Mesenchymal stem cell (in vitro differentiated cells and primary cell): ENCODE measurements around the gene APCDD1.

Experiments used
- DNase-seq: peaks from one replicate; pipeline ENCODE4 v3.0.0-alpha.2; 2013
- H2AFZ ChIP-seq: one replicate; pipeline ENCODE4 v1.6.1; 2013; ENCODE audit warnings: low read depth, mild to moderate bottlenecking, control low read depth, inconsistent platforms, low read length, moderate library complexity
- H2AK5ac ChIP-seq: 2 replicates; pipeline ENCODE4 v1.6.1; 2013; ENCODE audit warnings: low read length, moderate library complexity, mild to moderate bottlenecking, inconsistent platforms; ENCODE audit not compliant: severe bottlenecking
- H2BK120ac ChIP-seq: one replicate; pipeline ENCODE4 v1.6.1; 2013; ENCODE audit warnings: low read depth, mild to moderate bottlenecking, inconsistent platforms, low read length, moderate library complexity
- H2BK12ac ChIP-seq, 2 experiments: one replicate each; pipeline ENCODE4 v1.6.1; 2013; ENCODE audit warnings: inconsistent platforms in 2 of 2, low read length in 2 of 2, mild to moderate bottlenecking in 2 of 2, moderate library complexity in 2 of 2, control low read depth in 1 of 2
- H2BK15ac ChIP-seq: one replicate; pipeline ENCODE4 v1.6.1; 2013; ENCODE audit warnings: mild to moderate bottlenecking, low read depth, inconsistent platforms; ENCODE audit not compliant: poor library complexity, severe bottlenecking
- H2BK5ac ChIP-seq: 2 replicates; pipeline ENCODE4 v1.6.1; 2013; ENCODE audit warnings: low read depth, mild to moderate bottlenecking, low read length, control low read depth, inconsistent platforms; ENCODE audit not compliant: poor library complexity, severe bottlenecking
- H3K14ac ChIP-seq, 2 experiments: one replicate each; pipeline ENCODE4 v1.6.1; 2013; ENCODE audit warnings: inconsistent platforms in 2 of 2, low read length in 2 of 2, control low read depth in 1 of 2, mild to moderate bottlenecking in 1 of 2, moderate library complexity in 1 of 2
- H3K18ac ChIP-seq, 2 experiments: one replicate each; pipeline ENCODE4 v1.6.1; 2013; ENCODE audit warnings: inconsistent platforms in 2 of 2, low read length in 2 of 2, control low read depth in 1 of 2, low read depth in 1 of 2, mild to moderate bottlenecking in 1 of 2
- H3K23ac ChIP-seq, 2 experiments: one replicate each; pipeline ENCODE4 v1.6.1; 2013; ENCODE audit warnings: inconsistent platforms in 2 of 2, low read length in 2 of 2, mild to moderate bottlenecking in 2 of 2, moderate library complexity in 2 of 2, control low read depth in 1 of 2
- H3K27ac ChIP-seq: 2 replicates; pipeline ENCODE4 v1.5.1; 2013; ENCODE audit warnings: mild to moderate bottlenecking, moderate library complexity, low read length, control low read depth, inconsistent platforms; ENCODE audit not compliant: poor library complexity, severe bottlenecking
- H3K27me3 ChIP-seq, 2 experiments: 2 replicates each; pipeline versions ENCODE4 v1.6.1 to v1.7.0; 2013; ENCODE audit warnings: low read length in 2 of 2, mild to moderate bottlenecking in 2 of 2, moderate library complexity in 2 of 2, control low read depth in 1 of 2, inconsistent platforms in 1 of 2; ENCODE audit not compliant: control insufficient read depth in 1 of 2, insufficient read depth in 1 of 2
- H3K36me3 ChIP-seq, 2 experiments: 2 replicates each; pipeline versions ENCODE4 v1.6.1 to v1.7.0; 2013; ENCODE audit warnings: low read length in 2 of 2, control low read depth in 1 of 2, inconsistent platforms in 1 of 2, low read depth in 1 of 2, mild to moderate bottlenecking in 1 of 2; ENCODE audit not compliant: insufficient read depth in 2 of 2, control insufficient read depth in 1 of 2
- H3K4ac ChIP-seq, 2 experiments: one replicate each; pipeline ENCODE4 v1.6.1; 2013; ENCODE audit warnings: inconsistent platforms in 2 of 2, low read length in 2 of 2, mild to moderate bottlenecking in 2 of 2, moderate library complexity in 2 of 2, control low read depth in 1 of 2, low read depth in 1 of 2
- H3K4me1 ChIP-seq: 2 replicates; pipeline ENCODE4 v1.6.1; 2013; ENCODE audit warnings: low read depth, low read length, control low read depth; ENCODE audit not compliant: control insufficient read depth, insufficient read depth
- H3K4me2 ChIP-seq: 2 replicates; pipeline ENCODE4 v1.6.1; 2013; ENCODE audit warnings: low read length, mild to moderate bottlenecking, inconsistent platforms; ENCODE audit not compliant: poor library complexity, severe bottlenecking
- H3K4me3 ChIP-seq, 2 experiments: 2 replicates each; pipeline versions ENCODE4 v1.5.1 to v1.7.0; 2013; ENCODE audit warnings: low read length in 2 of 2, mild to moderate bottlenecking in 2 of 2, control low read depth in 1 of 2, low read depth in 1 of 2; ENCODE audit not compliant: insufficient read depth in 1 of 2
- H3K79me1 ChIP-seq: replicated peaks from 2 replicates; pipeline ENCODE4 v1.6.1; 2013; ENCODE audit warnings: mild to moderate bottlenecking, control low read depth, low read length, inconsistent platforms; ENCODE audit not compliant: poor library complexity, severe bottlenecking
- H3K9ac ChIP-seq: 2 replicates; pipeline ENCODE4 v1.7.0; 2013; ENCODE audit warnings: mild to moderate bottlenecking, low read length, moderate library complexity
- H3K9me3 ChIP-seq: 2 replicates; pipeline ENCODE4 v1.7.0; 2013; ENCODE audit warnings: mild to moderate bottlenecking, low read length; ENCODE audit not compliant: control insufficient read depth
- H4K8ac ChIP-seq: one replicate; pipeline ENCODE4 v1.6.1; 2013; ENCODE audit warnings: inconsistent platforms, mild to moderate bottlenecking, low read length, moderate library complexity
- H4K91ac ChIP-seq: one replicate; pipeline ENCODE4 v1.6.1; 2013; ENCODE audit warnings: mild to moderate bottlenecking, low read length, inconsistent platforms
- WGBS: methylation state at CpG from one replicate; pipeline ENCODE4 v1.1.7; 2013; ENCODE audit warnings: mixed read lengths; 5-methylcytosine and 5-hydroxymethylcytosine counted together

Gene APCDD1

DNA sequence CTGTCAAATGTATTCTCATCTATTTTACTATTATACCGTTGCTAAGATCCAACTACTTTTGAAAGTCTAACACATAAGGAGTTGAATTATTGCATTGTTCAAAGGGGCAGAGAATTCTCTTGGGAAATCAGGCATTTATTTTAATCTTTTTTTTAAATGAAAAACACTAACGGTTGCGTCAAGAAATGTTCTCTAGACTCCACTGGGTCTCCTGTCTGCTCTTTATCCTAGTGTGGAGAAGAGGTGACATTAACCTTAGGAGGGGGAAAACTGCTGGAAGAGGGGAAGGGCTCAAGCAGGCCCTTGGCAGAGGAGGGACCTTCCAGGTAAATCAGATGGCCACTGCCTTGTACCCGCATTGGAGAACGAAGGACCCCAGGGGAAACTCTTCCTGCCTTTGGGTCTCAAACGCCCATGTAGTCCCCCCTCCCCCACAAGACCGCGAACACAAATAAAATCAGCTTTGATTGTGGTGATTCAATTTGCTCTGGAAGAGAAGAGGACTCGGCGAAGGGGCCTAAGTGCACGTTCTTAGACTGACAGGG lies 1.1 kb upstream of the APCDD1 start:
- H3K4me2 ChIP-seq = no peak overlapping the region
- peaks cover 15% of the 10 kb centered on the region for H3K4me1 ChIP-seq
- H3K79me1 ChIP-seq = no peaks in the 10 kb centered on the region
- no peak overlapping the region for H3K9ac ChIP-seq
- 45% methylated on average over 7 of the region's 11 CpGs for WGBS
- no peak overlapping the region for H2AK5ac ChIP-seq
- H2BK120ac ChIP-seq = no peak overlapping the region
- H2BK15ac ChIP-seq = no peak overlapping the region
- H3K27ac ChIP-seq = no peak overlapping the region
- H3K4me3 ChIP-seq = peak overlapping the region in 1 of 2 experiments; percentile 8
- no peak overlapping the region for H2BK12ac ChIP-seq
- DNase-seq = no peak
- no peak overlapping the region for H3K4ac ChIP-seq
- H4K8ac ChIP-seq = no peak overlapping the region
- H3K18ac ChIP-seq = no peak overlapping the region
- no peaks in the 10 kb centered on the region for H3K9me3 ChIP-seq
- H3K14ac ChIP-seq = no peak overlapping the region
- peaks cover 30 to 69% of the 10 kb centered on the region in 2 experiments for H3K27me3 ChIP-seq
- H2AFZ ChIP-seq = no peak overlapping the region
- H3K23ac ChIP-seq = no peak overlapping the region
- H2BK5ac ChIP-seq = no peak overlapping the region
- no peaks in the 10 kb centered on the region for H3K36me3 ChIP-seq
- no peak overlapping the region for H4K91ac ChIP-seq

- Histone ChIP-seq H3K79me1 (no peaks in the 10 kb centered on the region), H3K9ac (peak overlapping the region; percentile 74), H4K91ac (peak overlapping the region; percentile 71), H4K8ac (peak overlapping the region; percentile 19), H3K14ac (peak overlapping the region in 1 of 2 experiments; percentile 86), H3K4me3 (peak overlapping the region; percentile 44 to 84), H2BK120ac (peak overlapping the region; percentile 83), H3K4me2 (peak overlapping the region; percentile 88), H3K23ac (peak overlapping the region in 1 of 2 experiments; percentile 91), H3K18ac (peak overlapping the region; percentile 71 to 74), H3K4ac (peak overlapping the region; percentile 35 to 77), H2BK12ac (peak overlapping the region in 1 of 2 experiments; percentile 68), H2BK15ac (peak overlapping the region; percentile 58), H3K9me3 (no peaks in the 10 kb centered on the region), H2AFZ (peak overlapping the region; percentile 76), H3K4me1 (peaks cover 15% of the 10 kb centered on the region), H3K27ac (no peak overlapping the region), H2AK5ac (no peak overlapping the region), H3K27me3 (peaks cover 30 to 70% of the 10 kb centered on the region in 2 experiments), H3K36me3 (no peaks in the 10 kb centered on the region), H2BK5ac (no peak overlapping the region)
- WGBS = under 1% methylated on average over 71 of the region's 94 CpGs
- peak; percentile 55 for DNase-seq
These were observed 484 bp downstream of the APCDD1 start for GRCh38 chr18:10454681-10455557.

DNA sequence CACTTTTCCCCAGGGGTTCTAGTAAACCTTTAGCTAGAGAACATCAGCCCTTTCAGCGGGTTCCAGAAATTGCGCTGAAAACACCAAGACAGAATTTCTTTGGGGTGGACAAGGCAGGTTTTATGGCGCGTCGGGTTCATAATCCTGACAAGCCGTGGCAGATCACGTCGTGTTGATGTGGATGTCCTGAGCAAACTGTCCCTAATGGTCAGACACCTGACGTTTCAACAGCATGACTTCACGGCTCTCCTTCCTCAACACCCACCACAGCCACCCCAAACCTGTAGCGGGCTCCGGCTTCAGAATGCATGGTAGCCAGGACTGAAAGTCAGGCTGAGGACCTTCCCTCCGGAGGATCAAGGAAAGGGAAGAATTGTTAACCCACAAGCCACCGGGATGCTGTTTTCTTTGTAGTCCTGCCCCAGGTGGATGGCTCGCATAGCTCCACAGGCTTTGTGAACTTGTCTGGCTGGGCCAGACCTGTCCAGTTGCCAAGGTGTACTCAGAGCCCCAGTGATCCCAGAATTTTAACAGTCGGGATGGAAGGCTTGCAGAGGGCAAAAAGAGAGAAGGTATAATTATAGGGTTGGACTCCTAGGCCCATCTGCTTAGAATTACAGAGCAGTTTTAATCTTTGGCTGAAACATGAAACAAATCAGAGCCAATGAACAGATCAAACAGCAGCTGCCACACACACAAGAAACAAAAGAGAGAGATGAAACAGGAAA lies 1.5 kb downstream of the APCDD1 start:
- DNase-seq = no peak
- Histone ChIP-seq H2BK120ac (no peak overlapping the region), H3K9me3 (no peaks in the 10 kb centered on the region), H2AFZ (no peak overlapping the region), H3K27me3 (peaks cover 30 to 63% of the 10 kb centered on the region in 2 experiments), H2BK15ac (no peak overlapping the region), H3K4me1 (peaks cover 15% of the 10 kb centered on the region), H2AK5ac (no peak overlapping the region), H3K4me3 (peak overlapping the region in 1 of 2 experiments; percentile 84), H2BK12ac (no peak overlapping the region), H3K14ac (peak overlapping the region in 1 of 2 experiments; percentile 83), H3K4ac (peak overlapping the region in 1 of 2 experiments; percentile 24), H3K23ac (peak overlapping the region in 1 of 2 experiments; percentile 90), H4K8ac (no peak overlapping the region), H4K91ac (no peak overlapping the region), H3K4me2 (no peak overlapping the region), H3K9ac (peak overlapping the region; percentile 74), H3K27ac (no peak overlapping the region), H3K18ac (peak overlapping the region in 1 of 2 experiments; percentile 25), H2BK5ac (no peak overlapping the region), H3K79me1 (no peaks in the 10 kb centered on the region), H3K36me3 (no peaks in the 10 kb centered on the region)
- WGBS = 43% methylated on average over 16 of the region's 16 CpGs

- H2BK15ac ChIP-seq = no peak overlapping the region
These were observed 2.3 kb downstream of the APCDD1 start for GRCh38 chr18:10456718-10457117.

More at GRCh38 chr18:10456718-10457117, 2.3 kb downstream of the APCDD1 start:
- Histone ChIP-seq H4K8ac (no peak overlapping the region), H3K4ac (no peak overlapping the region), H3K18ac (peak overlapping the region in 1 of 2 experiments; percentile 50), H3K36me3 (no peaks in the 10 kb centered on the region), H2AK5ac (no peak overlapping the region), H3K4me3 (no peak overlapping the region), H3K79me1 (no peaks in the 10 kb centered on the region), H3K27ac (no peak overlapping the region), H3K14ac (no peak overlapping the region), H3K4me2 (no peak overlapping the region), H3K9me3 (no peaks in the 10 kb centered on the region), H3K9ac (no peak overlapping the region), H3K23ac (no peak overlapping the region), H2BK12ac (no peak overlapping the region), H3K4me1 (peaks cover 15% of the 10 kb centered on the region), H2AFZ (no peak overlapping the region), H3K27me3 (peaks cover 30 to 54% of the 10 kb centered on the region in 2 experiments), H4K91ac (no peak overlapping the region), H2BK5ac (no peak overlapping the region), H2BK120ac (no peak overlapping the region)
- DNase-seq = no peak
- WGBS = 62% methylated on average over 3 of the region's 4 CpGs
